Panc1 (cell line): ENCODE data around the gene EXTL1. TPM values are rescaled to one million over a fixed set of nuclear protein-coding genes. Genes with fewer than 3 reads are reported as not detected.

Experiments
- ATAC-seq: fragments of 200-7000 bp; cut with Tn5 transposase; 2 replicates; pipeline ENCODE4 v1.9.1; 2020; ENCODE audit warnings: mild to moderate bottlenecking, moderate library complexity
- BruUV-seq: library from RNA; stranded (reverse); fragments of 400-500 nt; replicated peaks from 2 replicates; lab custom pipeline; 2021; lab: Mats Ljungman, UMichigan
- CTCF ChIA-PET: fragments of 300-600 bp; sonication (Branson Sonifier 250); formaldehyde crosslinking; loops from one replicate; lab custom pipeline; 2022; ENCODE audit warnings: antibody characterized with exemption; lab: Charles Lee
- POLR2A ChIA-PET: fragments of 300-600 bp; sonication (Branson Sonifier 250); formaldehyde crosslinking; loops from one replicate; lab custom pipeline; 2022; ENCODE audit warnings: antibody characterized with exemption; lab: Charles Lee
- DNase-seq: peaks from one replicate; pipeline ENCODE4 v3.0.0-alpha.2; 2010; ENCODE audit warnings: low read depth, low spot score
- H3K27ac ChIP-seq: 2 replicates; pipeline ENCODE4 v1.5.1; 2011; ENCODE audit warnings: mild to moderate bottlenecking, low read length, inconsistent platforms
- H3K27me3 ChIP-seq: fragments of 200-500 bp; sonication (Bioruptor generic); 2 replicates; pipeline ENCODE4 v1.6.0; 2014; ENCODE audit warnings: low read length, inconsistent platforms; ENCODE audit not compliant: control insufficient read depth, insufficient read depth
- H3K36me3 ChIP-seq: fragments of 200-500 bp; sonication (Bioruptor generic); 2 replicates; pipeline ENCODE4 v1.5.1; 2014; ENCODE audit warnings: inconsistent platforms, mild to moderate bottlenecking, low read length, moderate library complexity; ENCODE audit not compliant: control insufficient read depth, insufficient read depth
- H3K4me1 ChIP-seq: 2 replicates; pipeline ENCODE4 v1.5.1; 2011; ENCODE audit warnings: inconsistent platforms, mild to moderate bottlenecking, low read length, moderate library complexity; ENCODE audit not compliant: control insufficient read depth, insufficient read depth
- H3K4me3 ChIP-seq, 2 experiments: 2 replicates each; pipeline ENCODE4 v1.5.1; 2011 to 2012; ENCODE audit warnings: low read depth in 2 of 2, low read length in 2 of 2, mild to moderate bottlenecking in 2 of 2, inconsistent platforms in 1 of 2, moderate library complexity in 1 of 2
- H3K9me3 ChIP-seq: fragments of 200-500 bp; sonication (Bioruptor generic); 2 replicates; pipeline ENCODE4 v1.5.1; 2014; ENCODE audit warnings: low read depth, mild to moderate bottlenecking, inconsistent platforms, low read length, moderate library complexity; ENCODE audit not compliant: control insufficient read depth, insufficient read depth
- CTCF ChIP-seq: fragments of 450-650 bp; IDR thresholded peaks from 2 replicates; pipeline ENCODE4 v1.5.1; 2017; ENCODE audit warnings: mild to moderate bottlenecking
- POLR2AphosphoS5 ChIP-seq: IDR thresholded peaks from 2 replicates; pipeline ENCODE4 v1.6.1; 2012; ENCODE audit warnings: mild to moderate bottlenecking, low read depth, low read length, moderate library complexity
- REST ChIP-seq, 2 experiments: IDR thresholded peaks; 2 replicates each; pipeline ENCODE4 v1.6.1; 2011 to 2012; ENCODE audit warnings: low read depth in 2 of 2, control low read depth in 1 of 2, low read length in 1 of 2, mild to moderate bottlenecking in 1 of 2, moderate library complexity in 1 of 2; ENCODE audit not compliant: insufficient read depth in 1 of 2
- SIN3A ChIP-seq: IDR thresholded peaks from 2 replicates; pipeline ENCODE4 v1.6.1; 2012; ENCODE audit warnings: low read depth, mild to moderate bottlenecking, low read length, moderate library complexity, borderline replicate concordance; ENCODE audit not compliant: insufficient read depth
- TCF7L2 ChIP-seq: IDR thresholded peaks from 2 replicates; pipeline ENCODE4 v1.6.1; 2011; ENCODE audit warnings: mild to moderate bottlenecking, low read depth, low read length, inconsistent platforms
- in situ Hi-C: cut with HindIII; loops from 2 replicates; pipeline ENCODE4 v1.10.0; 2016; ENCODE audit warnings: low sequenced_read_pairs, low pct_unique_long_range_greater_than_20kb
- intact Hi-C: fragments of 100-400 bp; cut with micrococcal nuclease; formaldehyde crosslinking; loops from one replicate; pipeline ENCODE4 v1.10.0; 2022; ENCODE audit not compliant: unreplicated experiment
- total RNA-seq: library from RNA; stranded (reverse); gene quantifications from one replicate; pipeline ENCODE4 v1.2.1, GENCODE V29; 2021; ENCODE audit not compliant: unreplicated experiment

Gene EXTL1
- total RNA-seq, 1 experiment from 2014 or later = 0.10 TPM

GRCh38 chr1:26014179-26014578 lies 7.4 kb upstream of the EXTL1 start:
- POLR2A ChIA-PET = interaction anchor here (0.7 kb wide), 1 partner anchor 190 kb away, joined by 6 read pairs; no protein-coding TSS in a partner anchor
- TF ChIP-seq REST (IDR thresholded peaks at IDR 0.05; ENCODE audit: insufficient read depth in 1 of 2, low read depth in 2 of 2, low read length in 1 of 2) = no peak
- TF ChIP-seq SIN3A = no peak
- no peak for TF ChIP-seq POLR2AphosphoS5
- TF ChIP-seq TCF7L2 = no peak
- TF ChIP-seq CTCF = no peak
- intact Hi-C loops = no loop called here

GRCh38 chr1:26015358-26015757 lies 6.2 kb upstream of the EXTL1 start:
- in situ Hi-C loops = no loop called here
- H3K4me3 ChIP-seq = no peak overlapping the region
- 0 out of 2 replicates have a peak, but pooled peaks cover 3% of the 10 kb centered on the region for H3K4me1 ChIP-seq
- intact Hi-C loops = no loop called here
- no TSS peak for BruUV-seq
- POLR2A ChIA-PET = no interaction called here
- H3K27ac ChIP-seq = no peak overlapping the region
- TF ChIP-seq CTCF = no peak
- no peak for TF ChIP-seq POLR2AphosphoS5
- TF ChIP-seq TCF7L2 = no peak
- TF ChIP-seq SIN3A = no peak
- TF ChIP-seq REST (IDR thresholded peaks at IDR 0.05; ENCODE audit: insufficient read depth in 1 of 2, low read depth in 2 of 2, low read length in 1 of 2) = no peak
- no peaks in the 10 kb centered on the region for H3K27me3 ChIP-seq
- DNase-seq = no peak
- CTCF ChIA-PET = no interaction called here
- ATAC-seq = no peak
- H3K9me3 ChIP-seq = no peaks in the 10 kb centered on the region
- no peaks in the 10 kb centered on the region for H3K36me3 ChIP-seq

More at GRCh38 chr1:26014179-26014578, 7.4 kb upstream of the EXTL1 start:
- H3K9me3 ChIP-seq = no peaks in the 10 kb centered on the region
- ATAC-seq (no peak), DNase-seq (no peak)
- H3K36me3 ChIP-seq = no peaks in the 10 kb centered on the region
- CTCF ChIA-PET = interaction anchor here (1.1 kb wide), 1 partner anchor 34 kb away, joined by 3 read pairs; no protein-coding TSS in a partner anchor
- no peak overlapping the region for H3K27ac ChIP-seq
- no peak overlapping the region for H3K4me3 ChIP-seq
- no TSS peak for BruUV-seq
- H3K27me3 ChIP-seq = no peaks in the 10 kb centered on the region
- in situ Hi-C loops = no loop called here
- H3K4me1 ChIP-seq = 0 out of 2 replicates have a peak, but pooled peaks cover 3% of the 10 kb centered on the region
